PC-3 (cell line): ENCODE results near the gene KRTAP2-4. TPM values are rescaled to one million over a fixed set of nuclear protein-coding genes. Genes with fewer than 3 reads are reported as not detected.
"Not testable (repeated sequence)": the region's sequence is repeated elsewhere in the genome, so short reads cannot be mapped to it uniquely, and the experiment has no call there.

Experiments
- ATAC-seq: fragments of 200-7000 bp; cut with Tn5 transposase; 2 replicates; pipeline ENCODE4 v1.9.1; 2020; ENCODE audit warnings: mild to moderate bottlenecking, moderate library complexity
- Bru-seq: library from RNA; stranded (reverse); fragments of 400-500 nt; gene quantifications from one replicate; lab custom pipeline; 2021; lab: Mats Ljungman, UMichigan
- BruChase-seq, 2 experiments: library from RNA; stranded (reverse); fragments of 400-500 nt; gene quantifications; one replicate each; lab custom pipeline; 2021; lab: Mats Ljungman, UMichigan
- BruUV-seq: library from RNA; stranded (reverse); fragments of 400-500 nt; replicated peaks from 2 replicates; lab custom pipeline; 2021; lab: Mats Ljungman, UMichigan
- CTCF ChIA-PET: fragments of 300-600 bp; sonication (Branson Sonifier 250); formaldehyde crosslinking; loops from one replicate; lab custom pipeline; 2022; ENCODE audit warnings: antibody characterized with exemption; lab: Charles Lee
- POLR2A ChIA-PET: fragments of 300-600 bp; sonication (Branson Sonifier 250); formaldehyde crosslinking; loops from one replicate; lab custom pipeline; 2022; ENCODE audit warnings: antibody characterized with exemption; ENCODE audit not compliant: unreplicated experiment; lab: Charles Lee
- DNase-seq: peaks from one replicate; pipeline ENCODE4 v3.0.0-alpha.2; 2015
- H2AFZ ChIP-seq: fragments of 300-600 bp; sonication (generic); 2 replicates; pipeline ENCODE4 v1.6.0; 2016; ENCODE audit warnings: antibody characterized with exemption, low read length
- H3F3A ChIP-seq: fragments of 300-600 bp; sonication (generic); one replicate; pipeline ENCODE4 v1.6.0; 2017; ENCODE audit warnings: antibody characterized with exemption, low read length, control low read depth, mild to moderate bottlenecking; ENCODE audit not compliant: unreplicated experiment
- H3K27ac ChIP-seq: fragments of 300-600 bp; sonication (generic); 2 replicates; pipeline ENCODE4 v1.5.1; 2016; ENCODE audit warnings: mild to moderate bottlenecking, low read length
- H3K27me3 ChIP-seq: fragments of 300-600 bp; sonication (generic); 2 replicates; pipeline ENCODE4 v1.6.1; 2016; ENCODE audit warnings: low read length, mixed read lengths
- H3K36me3 ChIP-seq: fragments of 300-600 bp; sonication (generic); 2 replicates; pipeline ENCODE4 v1.6.1; 2016; ENCODE audit warnings: low read depth, mixed run types, low read length, mixed read lengths
- H3K4me1 ChIP-seq: fragments of 300-600 bp; sonication (generic); 2 replicates; pipeline ENCODE4 v1.5.1; 2016; ENCODE audit warnings: low read length; ENCODE audit not compliant: insufficient read depth
- H3K4me2 ChIP-seq: fragments of 300-600 bp; sonication (generic); 2 replicates; pipeline ENCODE4 v1.6.0; 2016; ENCODE audit warnings: low read length
- H3K4me3 ChIP-seq: fragments of 300-600 bp; sonication (generic); 2 replicates; pipeline ENCODE4 v1.5.1; 2016; ENCODE audit warnings: mild to moderate bottlenecking, low read length, mixed read lengths
- H3K79me2 ChIP-seq: fragments of 300-600 bp; sonication (generic); 2 replicates; pipeline ENCODE4 v1.6.1; 2017; ENCODE audit warnings: low read length, mixed read lengths
- H3K9ac ChIP-seq: fragments of 300-600 bp; sonication (generic); 2 replicates; pipeline ENCODE4 v1.6.0; 2016; ENCODE audit warnings: mild to moderate bottlenecking, low read length
- H3K9me2 ChIP-seq: fragments of 300-600 bp; sonication (generic); replicated peaks from 2 replicates; pipeline ENCODE4 v1.6.1; 2016; ENCODE audit warnings: mixed run types, low read length, mixed read lengths
- H3K9me3 ChIP-seq: fragments of 300-600 bp; sonication (generic); 2 replicates; pipeline ENCODE4 v1.6.1; 2016; ENCODE audit warnings: low read length, mixed read lengths
- H4K20me1 ChIP-seq: fragments of 300-600 bp; sonication (generic); 2 replicates; pipeline ENCODE4 v1.6.1; 2016; ENCODE audit warnings: low read length, mixed read lengths
- CTCF ChIP-seq: fragments of 300-600 bp; sonication (generic); conservative IDR thresholded peaks from 2 replicates; pipeline ENCODE4 v1.5.1; 2017; ENCODE audit warnings: antibody characterized with exemption, low read depth, mild to moderate bottlenecking, low read length
- EZH2 ChIP-seq: fragments of 300-600 bp; sonication (generic); IDR thresholded peaks from one replicate; pipeline ENCODE4 v1.6.1; 2017; ENCODE audit warnings: antibody characterized with exemption, mild to moderate bottlenecking, low read length; ENCODE audit not compliant: unreplicated experiment
- EZH2phosphoT487 ChIP-seq: fragments of 300-600 bp; sonication (generic); IDR thresholded peaks from 2 replicates; pipeline ENCODE4 v1.6.1; 2018; ENCODE audit warnings: mild to moderate bottlenecking, antibody characterized with exemption, low read length, borderline replicate concordance
- intact Hi-C: fragments of 100-400 bp; cut with micrococcal nuclease; formaldehyde crosslinking; loops from 2 replicates; pipeline ENCODE4 v1.9.0; 2023
- long read RNA-seq: library from polyadenylated mRNA; unstranded; transcript quantifications from one replicate; pipeline ENCODE4 v2.0.0, GENCODE V29; 2021; ENCODE audit not compliant: unreplicated experiment
- total RNA-seq: library from RNA; depleted of rRNA; stranded (reverse); fragments of >200 nt; gene quantifications from 2 replicates; pipeline ENCODE4 v1.2.3, GENCODE V29; 2014; rRNA removed

KRTAP2-4 gene
- total RNA-seq: not detected in 2 replicates
- Bru-seq, nascent RNA: not detected
- not detected for BruChase-seq, experiment 1, labeled RNA remaining after a 6-hour chase
- BruChase-seq, experiment 2, labeled RNA remaining after a 2-hour chase: not detected
- long read RNA-seq: 0 reads

GRCh38 chr17:41065829-41066624, at the start of gene KRTAP2-4:
KRTAP2-4 (minus strand) TSS chr17:41065879; CDS start chr17:41065845, 34 bp downstream.
- Histone ChIP-seq H4K20me1 (no peaks in the 10 kb centered on the region), H3K4me1 (peaks cover 60% of the 10 kb centered on the region), H3K9ac (no peak within 1 kb of the TSS), H3K27ac (peak within 1 kb of the TSS; percentile 75), H3K4me2 (0 out of 2 replicates have a peak within 1 kb of the TSS, but pooled peaks have one; percentile 34), H3K4me3 (no peak within 1 kb of the TSS), H3F3A (no peaks in the 10 kb centered on the region), H3K27me3 (no peaks in the 10 kb centered on the region), H3K79me2 (no peaks in the 10 kb centered on the region), H2AFZ (no peak within 1 kb of the TSS), H3K9me3 (no peaks in the 10 kb centered on the region), H3K36me3 (no peaks in the 10 kb centered on the region), H3K9me2 (no peaks in the 10 kb centered on the region)
- intact Hi-C loops: loop anchor here (10.0 kb wide), 2 partner anchors 61 to 149 kb away; partner anchors contain the start of gene KRTAP3-1
- ChIA-PET CTCF (no interaction called here), POLR2A (no interaction called here)
- peak; percentile 83 for DNase-seq
- ATAC-seq: peak; percentile 67
- no TSS peak for BruUV-seq
- TF ChIP-seq EZH2: no peak

GRCh38 chr17:41111151-41111885, 45.6 kb upstream of the KRTAP2-4 start:
- no TSS peak for BruUV-seq
- no peaks in the 10 kb centered on the region for H3K9me2 ChIP-seq
- H3K36me3 ChIP-seq: peaks cover 10% of the 10 kb centered on the region; the same call in 1 of the 2 replicates
- no peak overlapping the region for H2AFZ ChIP-seq
- POLR2A ChIA-PET: no interaction called here
- TF ChIP-seq CTCF (no peak), EZH2phosphoT487 (no peak), EZH2 (no peak)
- no peak overlapping the region for H3K27ac ChIP-seq
- no peaks in the 10 kb centered on the region for H3K27me3 ChIP-seq
- H3K4me3 ChIP-seq: no peak overlapping the region; the same call in 1 of the 2 replicates
- H3F3A ChIP-seq: no peaks in the 10 kb centered on the region
- H3K4me1 ChIP-seq: no peaks in the 10 kb centered on the region
- H3K4me2 ChIP-seq: no peak overlapping the region
- peaks cover 12% of the 10 kb centered on the region; the same call in 1 of the 2 replicates for H3K9me3 ChIP-seq
- no peak for ATAC-seq
- intact Hi-C loops: no loop called here
- DNase-seq: no peak
- H3K79me2 ChIP-seq: no peaks in the 10 kb centered on the region
- CTCF ChIA-PET: no interaction called here
- H4K20me1 ChIP-seq: no peaks in the 10 kb centered on the region
- no peak overlapping the region for H3K9ac ChIP-seq

- CTCF ChIA-PET: not testable (repeated sequence)
- H3K9me3 ChIP-seq: peaks cover 12% of the 10 kb centered on the region; the same call in 1 of the 2 replicates
Measured at GRCh38 chr17:41108728-41109386, 43.2 kb upstream of the KRTAP2-4 start.

More at GRCh38 chr17:41108728-41109386, 43.2 kb upstream of the KRTAP2-4 start:
- H3K4me2 ChIP-seq, H3K9me2 ChIP-seq, POLR2A ChIA-PET, DNase-seq, H3K4me1 ChIP-seq, H4K20me1 ChIP-seq, H3K27me3 ChIP-seq, ATAC-seq, H3F3A ChIP-seq, H3K79me2 ChIP-seq, BruUV-seq, intact Hi-C loops, H3K4me3 ChIP-seq, H2AFZ ChIP-seq, H3K27ac ChIP-seq, H3K9ac ChIP-seq: not testable (repeated sequence)
- H3K36me3 ChIP-seq: peaks cover 10% of the 10 kb centered on the region; the same call in 1 of the 2 replicates
